IMR-90 (cell line): ENCODE results near the gene SERPINB1.

Experiments used
- CEBPB ChIP-seq: IDR thresholded peaks from 2 replicates; pipeline ENCODE4 v1.6.1; 2012; ENCODE audit warnings: low read depth, low read length, improper control_type of control experiment
- CHD1 ChIP-seq: IDR thresholded peaks from 2 replicates; pipeline ENCODE4 v1.6.1; 2012; ENCODE audit warnings: low read depth, low read length, improper control_type of control experiment
- MAFK ChIP-seq: IDR thresholded peaks from 2 replicates; pipeline ENCODE4 v1.6.1; 2012; ENCODE audit warnings: low read depth, low read length, improper control_type of control experiment
- POLR2A ChIP-seq: IDR thresholded peaks from 2 replicates; pipeline ENCODE4 v1.6.1; 2012; ENCODE audit warnings: mild to moderate bottlenecking, low read depth, low read length
- RFX5 ChIP-seq: IDR thresholded peaks from 2 replicates; pipeline ENCODE4 v1.8.0; 2012; ENCODE audit warnings: low read depth, mild to moderate bottlenecking, low read length, moderate library complexity
- USF2 ChIP-seq: fragments of 150-350 bp; IDR thresholded peaks from 2 replicates; pipeline ENCODE4 v1.6.1; 2017; ENCODE audit warnings: mild to moderate bottlenecking, antibody characterized with exemption, low read length, low read depth
- TF ChIP-seq, protein P1 (sequence below): conservative IDR thresholded peaks from 2 replicates; pipeline ENCODE4 v1.5.1; 2012; ENCODE audit warnings: mild to moderate bottlenecking, low read depth, low read length, improper control_type of control experiment

DNA sequence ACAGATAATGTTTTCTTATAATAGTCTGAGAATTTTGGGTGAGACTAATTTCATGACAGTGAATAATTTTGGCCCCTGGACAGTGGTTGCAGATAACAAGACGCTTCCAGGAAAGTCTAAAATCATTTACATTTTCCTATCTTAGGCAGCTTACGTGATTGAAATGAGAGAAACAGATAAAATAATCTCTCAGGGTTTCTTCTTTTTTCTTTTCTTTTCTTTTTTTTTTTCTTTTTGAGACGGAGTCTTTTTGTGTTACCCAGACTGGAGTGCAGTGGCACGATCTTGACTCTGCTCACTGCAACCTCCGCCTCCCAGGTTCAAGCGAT is 4.2 kb upstream of the SERPINB1 start:
- TF ChIP-seq, protein P1, sequence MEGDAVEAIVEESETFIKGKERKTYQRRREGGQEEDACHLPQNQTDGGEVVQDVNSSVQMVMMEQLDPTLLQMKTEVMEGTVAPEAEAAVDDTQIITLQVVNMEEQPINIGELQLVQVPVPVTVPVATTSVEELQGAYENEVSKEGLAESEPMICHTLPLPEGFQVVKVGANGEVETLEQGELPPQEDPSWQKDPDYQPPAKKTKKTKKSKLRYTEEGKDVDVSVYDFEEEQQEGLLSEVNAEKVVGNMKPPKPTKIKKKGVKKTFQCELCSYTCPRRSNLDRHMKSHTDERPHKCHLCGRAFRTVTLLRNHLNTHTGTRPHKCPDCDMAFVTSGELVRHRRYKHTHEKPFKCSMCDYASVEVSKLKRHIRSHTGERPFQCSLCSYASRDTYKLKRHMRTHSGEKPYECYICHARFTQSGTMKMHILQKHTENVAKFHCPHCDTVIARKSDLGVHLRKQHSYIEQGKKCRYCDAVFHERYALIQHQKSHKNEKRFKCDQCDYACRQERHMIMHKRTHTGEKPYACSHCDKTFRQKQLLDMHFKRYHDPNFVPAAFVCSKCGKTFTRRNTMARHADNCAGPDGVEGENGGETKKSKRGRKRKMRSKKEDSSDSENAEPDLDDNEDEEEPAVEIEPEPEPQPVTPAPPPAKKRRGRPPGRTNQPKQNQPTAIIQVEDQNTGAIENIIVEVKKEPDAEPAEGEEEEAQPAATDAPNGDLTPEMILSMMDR: no peak
- no peak for TF ChIP-seq RFX5
- TF ChIP-seq POLR2A: no peak
- no peak for TF ChIP-seq USF2
- no peak for TF ChIP-seq CHD1
- no peak for TF ChIP-seq MAFK
- no peak for TF ChIP-seq CEBPB
